Fibroblast of skin of right biceps (primary cell): Measurements from ENCODE around the gene CCDC15.
"Not testable (repeated sequence)": the region's sequence is repeated elsewhere in the genome, so short reads cannot be mapped to it uniquely, and the experiment has no call there.

Source experiments
- DNase-seq: peaks from one replicate; pipeline ENCODE4 v3.0.0-alpha.2; 2013

Gene CCDC15

DNA sequence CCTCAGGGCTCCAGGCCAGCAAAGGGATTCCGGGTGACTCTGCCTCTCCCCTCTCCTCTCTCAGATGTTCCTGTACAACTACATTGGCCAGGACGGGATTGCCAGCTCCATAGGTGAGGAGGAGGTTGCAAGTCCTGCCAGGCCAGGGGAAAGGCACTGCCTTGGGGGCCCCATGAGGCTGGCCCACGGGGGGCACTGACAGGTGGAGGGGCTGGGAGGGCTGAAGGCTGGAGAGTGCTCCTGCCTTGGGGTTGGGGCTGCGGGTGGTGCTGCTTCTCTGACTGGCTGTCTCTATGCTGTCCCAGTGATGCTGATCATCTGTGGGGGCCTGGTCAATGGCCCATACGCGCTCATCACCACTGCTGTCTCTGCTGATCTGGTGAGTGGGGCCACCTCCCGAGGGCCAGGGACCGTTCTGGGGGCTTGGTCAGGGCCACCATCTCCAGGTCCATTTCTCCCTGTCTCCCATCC, 130.8 kb downstream of the CCDC15 start:
- DNase-seq = no peak

DNA sequence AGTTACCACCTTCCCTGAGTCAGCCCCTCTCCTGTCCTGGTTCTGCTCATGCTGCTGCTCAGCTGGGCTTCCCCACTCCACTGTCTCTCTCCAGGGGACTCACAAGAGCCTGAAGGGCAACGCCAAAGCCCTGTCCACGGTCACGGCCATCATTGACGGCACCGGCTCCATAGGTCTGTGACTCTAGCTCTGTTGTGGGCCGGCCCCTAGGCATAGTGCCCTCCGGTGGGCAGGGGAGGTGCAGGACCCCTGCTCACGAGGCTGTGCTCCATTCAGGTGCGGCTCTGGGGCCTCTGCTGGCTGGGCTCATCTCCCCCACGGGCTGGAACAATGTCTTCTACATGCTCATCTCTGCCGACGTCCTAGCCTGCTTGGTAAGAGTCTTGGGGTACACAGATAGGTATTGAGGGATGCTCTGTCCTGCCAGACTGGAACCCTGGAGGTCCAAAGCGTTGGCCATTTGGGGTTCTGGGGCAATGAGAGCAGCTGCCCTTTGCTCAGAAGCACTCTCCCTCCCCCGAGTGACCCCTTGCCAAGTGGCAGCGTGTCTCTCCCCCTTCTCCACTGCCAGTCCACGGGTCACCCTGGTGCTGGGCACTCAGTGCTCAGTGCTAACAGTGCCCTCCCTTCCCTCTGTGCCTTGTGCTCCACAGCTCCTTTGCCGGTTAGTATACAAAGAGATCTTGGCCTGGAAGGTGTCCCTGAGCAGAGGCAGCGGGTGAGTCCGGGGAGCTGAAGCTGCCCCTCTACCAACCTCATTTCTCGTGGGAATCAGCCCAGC, 131.5 kb downstream of the CCDC15 start:
- no peak for DNase-seq

DNA sequence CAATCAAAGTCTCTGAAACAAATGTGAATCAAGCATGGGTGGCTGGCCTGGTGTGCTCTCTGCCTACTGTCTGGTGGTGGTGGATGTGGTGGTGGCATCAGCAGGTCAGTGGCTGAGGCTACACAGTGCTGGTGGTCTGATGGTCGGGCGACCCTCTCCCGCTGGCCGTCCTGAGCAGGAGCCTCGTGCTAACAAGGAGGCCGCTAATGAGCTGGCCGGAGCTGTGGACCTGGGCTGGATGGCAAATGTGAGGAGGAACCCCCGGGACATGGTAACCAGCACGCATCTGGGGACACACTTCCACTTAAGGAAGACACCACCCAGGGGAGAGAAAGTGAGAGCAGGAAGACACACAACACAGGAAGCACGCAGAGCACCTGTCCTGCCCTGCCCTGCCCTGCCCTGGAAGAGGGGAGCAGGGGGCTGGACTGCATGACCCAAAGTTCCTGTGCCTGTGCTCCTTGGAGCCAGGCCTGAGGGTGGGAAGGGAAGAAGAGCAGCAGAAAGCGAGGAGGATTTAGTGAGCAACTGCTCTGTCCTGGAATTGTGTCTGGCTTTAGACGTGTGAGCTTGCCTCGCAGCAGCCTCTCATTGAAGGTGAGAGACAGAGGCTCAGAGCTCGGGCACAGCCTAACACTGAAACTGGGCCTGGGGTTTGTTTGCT, 132.8 kb downstream of the CCDC15 start:
- no peak for DNase-seq

DNA sequence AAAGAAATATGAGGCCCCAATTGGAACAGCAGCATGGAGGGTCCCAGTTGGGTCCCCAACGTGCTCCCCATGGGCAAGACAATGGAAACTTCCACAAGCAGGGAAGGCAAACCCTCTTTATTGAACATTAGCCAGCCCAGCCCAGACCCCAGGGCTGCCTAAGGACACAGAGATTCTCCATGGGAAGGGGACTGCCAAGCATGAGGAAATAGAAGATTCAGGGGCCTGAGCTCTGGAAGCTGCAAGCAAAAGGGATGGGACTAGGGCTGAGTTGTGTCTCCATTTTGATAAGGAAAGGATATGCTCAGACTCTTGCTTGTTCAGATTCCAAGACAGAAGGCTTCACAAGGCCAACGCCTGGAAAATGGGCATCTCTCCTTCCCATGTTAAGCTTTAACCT, 134.1 kb downstream of the CCDC15 start:
- DNase-seq = no peak

DNA sequence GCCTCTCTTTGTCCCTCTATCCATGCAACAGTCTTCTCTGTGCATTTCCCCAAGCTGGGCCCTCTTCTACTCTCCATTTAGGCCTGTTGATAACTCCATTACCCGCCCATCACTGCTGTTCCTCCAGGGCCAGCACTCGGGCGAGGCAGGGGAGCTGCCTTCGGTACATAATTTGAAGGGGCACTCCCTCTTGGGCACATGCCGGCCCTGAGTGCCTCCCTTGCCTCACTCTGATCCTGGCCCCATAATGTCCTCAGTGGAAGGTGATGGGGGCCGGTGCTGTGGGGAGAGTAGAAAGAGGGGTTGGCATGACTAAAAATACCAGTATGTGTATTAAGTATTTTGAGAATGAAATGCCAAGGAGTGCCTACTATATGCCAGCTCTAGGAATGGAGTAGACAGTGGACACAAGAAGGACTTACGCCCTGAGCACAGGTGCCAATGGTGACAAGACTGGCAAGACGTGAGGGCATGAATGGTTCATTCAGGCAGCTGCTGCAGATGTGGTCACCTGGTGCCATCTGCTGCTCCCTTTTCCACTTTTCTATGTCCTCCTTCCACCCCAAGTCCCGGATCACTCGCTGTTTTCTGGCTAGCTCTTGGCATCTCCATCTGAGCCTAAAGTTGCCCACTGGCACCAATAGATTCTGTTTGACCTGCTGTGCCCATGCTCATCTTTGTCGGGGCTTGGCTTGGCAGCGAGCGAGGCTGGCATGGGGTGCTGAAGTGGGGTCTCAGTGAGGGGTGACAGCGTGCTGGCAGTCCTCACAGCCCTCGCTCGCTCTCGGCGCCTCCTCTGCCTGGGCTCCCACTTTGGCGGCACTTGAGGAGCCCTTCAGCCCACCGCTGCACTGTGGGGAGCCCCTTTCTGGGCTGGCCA, 134.8 kb downstream of the CCDC15 start:
- DNase-seq = no peak

DNA sequence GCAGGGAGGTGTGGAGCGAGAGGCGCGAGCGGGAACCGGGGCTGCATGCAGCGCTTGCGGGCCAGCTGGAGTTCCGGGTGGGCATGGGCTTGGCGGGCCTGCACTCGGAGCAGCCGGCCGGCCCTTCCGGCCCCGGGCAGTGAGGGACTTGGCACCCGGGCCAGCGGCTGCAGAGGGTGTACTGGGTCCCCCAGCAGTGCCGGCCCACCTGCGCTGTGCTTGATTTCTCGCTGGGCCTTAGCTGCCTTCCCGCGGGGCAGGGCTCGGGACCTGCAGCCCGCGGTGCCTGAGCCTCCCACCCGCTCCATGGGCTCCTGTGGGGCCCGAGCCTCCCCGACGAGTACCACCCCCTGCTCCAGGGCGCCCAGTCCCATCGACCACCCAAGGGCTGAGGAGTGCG, 135.5 kb downstream of the CCDC15 start:
- not testable (repeated sequence) for DNase-seq

DNA sequence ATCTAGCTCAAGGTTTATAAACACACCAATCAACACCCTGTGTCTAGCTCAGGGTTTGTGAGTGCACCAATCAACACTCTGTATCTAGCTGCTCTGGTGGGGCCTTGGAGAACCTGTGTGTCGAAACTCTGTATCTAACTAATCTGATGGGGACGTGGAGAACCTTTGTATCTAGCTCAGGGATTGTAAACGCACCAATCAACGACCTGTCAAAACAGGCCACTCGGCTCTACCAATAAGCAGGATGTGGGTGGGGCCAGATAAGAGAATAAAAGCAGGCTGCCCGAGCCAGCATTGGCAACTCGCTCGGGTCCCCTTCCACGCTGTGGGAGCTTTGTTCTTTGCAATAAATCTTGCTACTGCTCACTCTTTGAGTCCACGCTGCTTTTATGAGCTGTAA, 136.1 kb downstream of the CCDC15 start:
- DNase-seq = not testable (repeated sequence)

DNA sequence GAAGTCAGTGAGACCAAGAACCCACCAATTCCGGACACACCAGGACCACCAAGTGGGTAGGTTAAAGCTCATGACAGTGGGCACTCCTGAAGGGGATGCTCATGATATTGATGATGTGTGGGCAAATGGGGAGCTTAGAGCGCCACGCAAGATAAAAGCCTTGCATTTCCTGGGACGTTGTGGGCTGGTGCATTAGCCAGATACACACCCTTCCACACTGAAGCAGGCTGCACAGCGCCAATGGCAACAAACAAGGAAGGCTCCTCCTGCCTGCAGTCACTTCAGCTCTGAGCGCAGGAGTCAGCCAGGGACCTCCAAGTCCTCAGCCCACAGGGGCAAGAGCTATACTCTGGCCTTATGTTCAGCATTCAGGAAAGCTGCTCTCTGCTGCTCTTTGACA, 136.8 kb downstream of the CCDC15 start:
- no peak for DNase-seq
